SK-N-DZ (cell line): Measurements from ENCODE around the gene HIPK1. TPM values are rescaled to one million over a fixed set of nuclear protein-coding genes. Genes with fewer than 3 reads are reported as not detected.
A peak's percentile ranks its signal among the peaks of the same experiment; 100 is the strongest.

Source experiments
- DNase-seq: peaks from one replicate; pipeline ENCODE4 v3.0.0-alpha.2; 2015; ENCODE audit warnings: low spot score
- polyA plus RNA-seq, 2 experiments: library from polyadenylated mRNA; depleted of rRNA; stranded (reverse); fragments of >200 nt; gene quantifications; 2 replicates each; pipeline ENCODE4 v1.2.3, GENCODE V29; 2014

HIPK1 gene
- polyA plus RNA-seq (2014; cell fraction: cytosol; rRNA removed): 11.6 and 13.5 TPM in 2 replicates
- 15.4 and 21.5 TPM in 2 replicates for polyA plus RNA-seq (2014; cell fraction: nucleus; rRNA removed)

DNA sequence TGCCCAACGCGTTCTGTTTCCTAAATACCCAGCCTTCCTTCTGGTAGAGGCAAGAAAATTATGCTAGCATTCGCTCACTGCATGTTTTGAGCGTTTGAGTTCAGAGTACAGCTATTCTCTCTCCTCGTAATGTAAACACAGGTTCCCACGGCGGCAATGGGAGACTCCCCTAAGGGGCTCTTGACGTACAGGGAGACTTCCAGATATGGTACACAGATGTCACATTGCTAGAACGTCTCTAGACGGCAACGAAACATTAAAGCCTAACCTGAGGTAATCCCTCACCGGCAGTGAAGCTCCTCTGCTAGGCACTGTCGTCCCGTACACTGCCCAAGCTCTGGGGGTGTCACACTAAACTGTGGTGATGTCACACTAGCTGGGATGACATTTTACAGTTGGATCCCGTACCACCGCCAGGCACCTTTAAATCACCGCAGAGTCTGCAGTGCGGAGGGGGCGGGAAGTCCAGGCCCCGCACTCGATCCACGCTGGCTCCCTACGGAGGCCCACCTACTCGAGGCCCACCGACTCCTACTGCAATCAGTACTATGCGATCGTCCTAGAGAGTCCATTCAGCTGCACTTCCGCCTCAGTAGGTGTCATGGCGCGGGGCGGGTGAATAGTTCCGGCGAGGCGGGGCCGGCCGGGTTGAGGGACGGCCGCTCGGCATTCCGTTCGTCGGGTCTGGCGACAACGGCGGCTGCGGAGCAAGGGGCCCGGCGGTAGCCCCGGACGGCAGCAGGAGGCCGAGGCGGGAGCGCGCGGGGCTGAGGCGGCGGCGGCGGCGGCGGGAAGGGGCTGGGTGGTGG, at the start of gene HIPK1:
Gene HIPK1 (plus strand): TSS at position 384 of the 809 bp plus-strand sequence.
- peak; percentile 93 for DNase-seq

DNA sequence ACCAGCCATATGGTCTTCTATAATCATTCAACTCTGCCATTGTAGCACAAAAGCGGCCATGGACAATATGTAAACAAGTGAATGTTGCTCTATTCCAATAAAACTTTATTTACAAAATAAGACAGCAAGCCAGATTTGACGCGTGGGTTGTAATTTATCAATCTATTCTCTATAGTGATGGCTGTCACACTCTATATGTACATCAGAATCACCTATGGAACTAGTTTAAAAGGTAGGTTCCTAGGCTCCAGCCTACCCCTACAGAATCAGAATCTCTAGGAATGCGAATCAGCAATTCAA, 49.4 kb upstream of the HIPK1 start:
- no peak for DNase-seq

DNA sequence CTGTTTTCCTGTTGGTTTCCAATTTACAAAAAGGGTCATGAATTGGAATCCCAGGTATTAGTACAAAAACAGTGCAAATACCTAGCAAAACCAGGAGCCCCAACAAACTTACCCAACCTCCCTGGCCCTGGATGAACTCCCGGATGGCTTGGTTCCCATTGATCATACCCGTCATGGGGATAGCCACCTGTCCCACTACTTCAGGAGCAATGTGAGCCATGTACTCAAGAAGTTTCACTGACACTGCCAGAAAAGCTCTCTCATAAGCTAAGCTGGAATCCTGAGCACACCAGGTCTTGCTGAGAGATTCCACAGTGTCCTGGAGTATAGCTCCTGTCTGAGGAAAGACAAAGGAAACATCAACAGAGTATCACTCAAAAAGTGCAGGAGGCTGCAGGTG, 47.5 kb upstream of the HIPK1 start:
- DNase-seq: no peak

DNA sequence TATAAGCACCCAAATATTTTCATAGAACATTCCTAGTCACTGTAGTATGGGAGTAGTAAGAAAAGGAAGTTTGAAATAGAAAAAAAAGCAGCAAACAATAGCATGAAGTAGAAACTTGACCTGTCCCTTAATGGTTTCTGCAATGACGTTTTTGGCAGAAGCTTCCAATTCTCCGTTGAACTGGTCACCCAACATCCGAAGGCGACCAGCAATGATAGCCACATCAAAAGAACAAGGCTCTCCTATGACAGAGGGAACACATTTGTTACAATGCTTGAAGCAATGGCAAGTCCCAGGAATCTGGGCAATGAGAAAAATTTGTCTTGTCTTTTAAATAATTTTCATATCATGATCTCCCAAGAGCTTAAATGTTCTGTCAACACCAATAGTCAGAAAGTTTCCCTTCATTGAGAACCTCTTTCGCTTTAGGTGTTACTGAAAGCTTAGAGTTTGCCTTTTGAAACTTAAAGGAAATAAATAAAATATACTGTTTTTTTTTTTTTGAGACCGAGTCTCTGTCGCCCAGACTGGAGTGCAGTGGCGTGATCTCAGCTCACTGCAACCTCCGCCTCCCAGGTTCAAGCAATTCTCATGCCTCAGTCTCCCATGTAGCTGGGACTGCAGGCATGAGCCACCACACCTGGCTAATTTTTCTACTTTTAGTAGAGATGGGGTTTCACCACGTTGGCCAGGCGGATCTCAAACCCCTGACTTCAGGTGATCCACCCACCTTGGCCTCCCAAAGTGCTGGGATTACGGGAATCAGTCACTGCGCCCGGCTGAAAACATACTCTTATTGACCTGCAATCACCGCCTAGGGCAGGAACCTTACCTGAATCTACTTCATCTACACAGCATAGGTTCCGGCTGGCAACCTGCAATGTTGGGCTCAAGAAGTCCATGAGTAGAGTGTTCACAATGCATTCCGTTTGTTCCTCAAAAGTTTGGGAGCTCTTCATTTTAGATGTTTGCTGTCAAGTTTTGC, 42.4 kb upstream of the HIPK1 start:
- DNase-seq: no peak

DNA sequence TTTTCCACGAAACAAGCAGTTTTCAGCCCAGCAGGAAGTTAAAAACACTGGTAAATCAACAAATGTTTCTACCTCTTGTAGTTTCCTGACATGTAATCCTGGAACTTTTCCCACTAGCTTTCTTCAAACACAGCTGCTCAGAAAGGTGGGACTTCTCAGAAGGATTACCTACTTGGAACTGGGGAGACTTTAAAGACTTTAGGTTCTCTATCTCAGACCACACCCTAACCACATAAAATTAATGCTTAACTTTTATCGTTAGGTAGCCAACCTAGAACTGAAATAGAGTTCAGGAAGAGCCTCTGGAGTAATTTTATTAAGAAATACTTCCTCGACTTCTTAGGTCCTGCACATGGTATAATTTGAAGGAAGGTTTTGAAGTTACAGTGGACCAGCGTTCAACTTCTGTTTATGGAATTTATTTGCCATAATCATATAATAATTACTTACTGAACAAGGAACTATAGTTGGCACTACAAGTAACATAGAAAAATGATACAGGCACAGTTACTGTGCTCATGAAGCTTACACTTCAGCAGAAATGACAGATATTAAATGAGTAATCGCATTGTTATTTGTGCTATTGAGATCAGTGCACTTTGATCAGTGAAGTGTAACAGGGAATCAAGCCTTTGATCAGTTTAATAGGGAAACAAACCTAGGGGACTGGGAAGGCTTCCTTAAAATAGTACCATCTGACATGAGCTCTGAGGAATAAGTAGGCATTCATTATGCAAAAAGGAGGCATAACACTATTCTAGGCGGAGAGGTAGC, 41.5 kb upstream of the HIPK1 start, which contains the start of gene BCL2L15:
Gene BCL2L15 (minus strand): TSS at position 180 of the 774 bp plus-strand sequence. CDS start 206 bp downstream, outside the sequence.
- no peak for DNase-seq

DNA sequence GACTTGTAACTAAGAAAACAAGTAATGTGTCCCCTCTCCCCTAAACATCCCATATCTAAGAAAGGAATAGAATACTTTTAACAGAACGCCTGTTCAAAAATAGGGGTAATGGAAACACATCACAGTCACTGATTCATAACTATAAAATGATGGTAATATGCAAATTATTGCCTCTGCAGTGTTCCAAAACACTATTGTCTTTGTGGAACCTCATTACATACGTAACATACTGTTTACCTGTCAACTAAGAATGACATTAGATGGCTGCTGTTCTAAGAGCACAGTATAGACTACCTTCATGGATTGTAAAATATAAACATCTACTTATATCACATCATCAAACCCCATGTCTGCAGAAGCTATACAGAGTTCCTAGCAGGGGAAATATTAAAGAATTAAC, 38.3 kb upstream of the HIPK1 start:
- DNase-seq: no peak

DNA sequence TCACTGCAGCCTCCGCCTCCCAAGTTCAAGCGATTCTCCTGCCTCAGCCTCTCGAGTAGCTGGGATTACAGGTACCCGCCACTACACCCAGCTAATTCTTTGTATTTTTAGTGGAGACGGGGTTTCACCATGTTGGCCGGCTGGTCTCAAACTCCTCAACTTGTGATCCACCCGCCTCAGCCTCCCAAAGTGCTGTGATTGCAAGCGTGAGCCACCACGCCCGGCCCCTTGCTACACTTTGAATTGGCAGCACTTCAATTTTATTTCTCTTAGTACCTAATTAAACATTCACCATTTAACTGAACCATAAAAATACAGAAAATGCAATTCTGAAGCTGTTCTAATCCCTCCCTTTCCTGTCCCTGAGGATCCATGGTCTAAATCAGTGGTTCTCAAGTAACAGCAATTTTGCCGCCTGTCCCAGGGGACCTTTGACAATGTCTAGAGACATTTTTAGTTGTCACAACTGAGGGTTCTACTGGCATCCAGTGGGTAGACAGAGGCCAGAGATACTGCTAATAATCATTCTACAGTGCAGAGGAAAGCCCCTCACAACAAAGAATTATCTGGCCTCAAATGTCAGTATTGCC, 37.4 kb upstream of the HIPK1 start:
- no peak for DNase-seq

DNA sequence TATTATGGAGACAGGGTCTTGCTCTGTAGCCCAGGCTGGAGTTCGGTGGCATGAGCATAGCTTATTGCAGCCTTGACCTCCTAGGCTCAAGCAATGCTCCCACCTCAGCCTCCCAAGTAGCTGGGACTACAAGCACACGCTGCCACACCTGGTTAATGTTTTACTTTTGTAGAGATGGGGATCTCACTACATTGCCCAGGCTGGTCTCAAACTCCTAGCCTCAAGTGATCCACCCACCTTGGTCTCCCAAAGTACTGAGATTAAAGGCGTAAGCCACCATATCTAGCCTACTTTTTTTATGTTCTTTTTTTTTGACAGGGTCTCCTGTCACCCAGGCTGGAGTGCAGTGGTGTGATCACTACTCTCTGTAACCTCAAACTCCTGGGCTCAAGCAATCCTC, 35.9 kb upstream of the HIPK1 start:
- no peak for DNase-seq

DNA sequence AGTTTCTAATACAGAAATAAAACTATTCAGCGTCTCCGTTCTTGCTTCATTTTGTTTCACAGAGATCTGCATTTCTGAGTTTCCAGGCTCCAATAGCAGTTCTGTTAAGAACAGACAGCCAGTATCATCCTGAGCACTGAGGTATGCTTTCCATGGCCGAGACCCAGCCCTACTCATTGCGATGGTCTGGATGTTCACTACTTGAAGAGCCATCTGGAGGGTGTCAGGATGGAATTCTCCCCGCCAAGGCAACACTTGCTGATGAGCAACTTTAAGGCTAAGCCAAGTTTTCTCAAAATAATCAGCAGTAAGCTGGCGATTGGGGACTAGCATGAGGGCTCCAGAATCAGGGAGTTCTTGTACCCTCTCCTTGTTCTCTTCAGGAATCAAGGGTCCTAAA, 34.0 kb upstream of the HIPK1 start:
- DNase-seq: no peak

DNA sequence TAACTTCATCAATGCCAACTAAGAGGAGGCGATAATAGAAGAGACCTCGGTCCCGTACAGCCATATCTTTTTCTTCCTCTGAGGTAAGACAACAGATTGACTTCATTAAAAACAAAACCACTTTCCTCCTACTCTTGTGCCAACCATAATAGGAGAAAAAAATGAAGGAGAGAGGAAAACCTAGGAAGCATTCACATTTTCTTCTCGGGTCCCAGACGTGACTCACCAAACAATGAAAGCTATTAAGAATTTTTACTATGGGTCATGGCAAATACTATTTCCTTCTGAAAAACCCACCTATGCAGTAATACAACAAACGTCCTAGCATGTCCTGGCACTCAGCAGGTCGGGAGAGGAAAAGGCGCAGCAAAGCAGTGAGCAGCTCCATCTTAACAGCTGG, 33.2 kb upstream of the HIPK1 start:
- no peak for DNase-seq

DNA sequence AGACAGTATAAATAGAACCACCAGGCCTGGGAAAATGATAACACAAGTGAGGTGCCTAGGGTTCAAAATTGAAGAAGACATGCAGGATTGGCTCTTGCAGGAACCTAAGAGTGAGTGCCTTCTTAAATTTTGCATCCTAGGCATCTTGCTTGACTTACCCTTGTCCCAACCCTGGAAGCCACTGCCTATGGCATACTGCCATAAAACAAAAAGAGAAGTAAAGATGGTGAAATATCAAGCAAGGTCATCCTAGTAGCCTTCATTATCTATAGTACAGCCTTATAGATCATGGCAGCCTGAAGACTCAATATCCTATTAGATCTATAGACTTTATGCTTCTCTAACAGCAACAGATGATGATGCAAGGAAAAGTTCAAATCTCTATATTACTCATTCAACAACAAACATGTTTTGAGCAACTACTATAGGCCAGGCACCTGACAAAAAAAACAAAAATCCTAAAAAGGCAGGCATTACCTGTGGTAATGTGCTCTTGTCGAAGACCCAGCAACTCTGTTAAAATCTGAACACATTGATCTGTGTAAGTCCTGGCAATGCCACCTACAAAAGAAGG, 30.8 kb upstream of the HIPK1 start:
- no peak for DNase-seq

DNA sequence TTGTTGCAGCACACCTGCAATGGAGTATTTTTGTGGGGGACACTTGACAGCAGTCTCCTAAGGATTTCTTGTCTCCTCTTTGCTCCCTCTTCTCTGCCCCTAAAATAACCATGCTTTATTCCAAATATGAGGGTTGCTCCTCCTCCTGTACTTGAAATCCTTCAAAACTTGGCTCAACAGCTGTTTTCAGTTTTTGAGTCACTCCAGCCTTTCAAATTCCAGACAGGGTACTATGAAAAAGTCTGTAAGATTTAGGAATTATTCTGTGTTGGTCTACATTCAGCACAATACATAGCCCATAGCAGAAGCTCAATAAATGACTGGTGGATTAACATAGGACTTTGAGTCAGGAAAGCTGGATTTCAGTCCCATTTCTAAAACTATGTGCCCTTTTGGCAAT, 30.0 kb upstream of the HIPK1 start:
- DNase-seq: no peak

DNA sequence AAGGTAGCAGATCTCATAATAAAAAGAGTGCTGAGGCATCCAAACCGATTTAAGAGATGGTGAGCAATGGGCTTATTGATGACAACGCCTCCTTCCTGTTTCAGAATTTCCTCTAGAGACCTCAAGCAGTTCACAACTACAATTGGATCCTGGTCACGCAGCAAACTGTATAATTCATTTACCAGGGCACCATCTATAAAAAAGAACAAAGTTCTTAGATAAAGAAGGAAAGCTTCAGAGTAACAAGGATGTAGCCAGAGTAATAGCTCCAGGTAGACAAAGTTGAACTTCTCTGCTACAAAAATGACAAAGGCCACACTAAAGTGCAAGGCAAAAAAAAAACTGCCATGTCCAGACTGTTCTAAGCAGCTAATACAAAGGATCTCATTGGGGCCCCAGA, 27.9 kb upstream of the HIPK1 start:
- DNase-seq: no peak

DNA sequence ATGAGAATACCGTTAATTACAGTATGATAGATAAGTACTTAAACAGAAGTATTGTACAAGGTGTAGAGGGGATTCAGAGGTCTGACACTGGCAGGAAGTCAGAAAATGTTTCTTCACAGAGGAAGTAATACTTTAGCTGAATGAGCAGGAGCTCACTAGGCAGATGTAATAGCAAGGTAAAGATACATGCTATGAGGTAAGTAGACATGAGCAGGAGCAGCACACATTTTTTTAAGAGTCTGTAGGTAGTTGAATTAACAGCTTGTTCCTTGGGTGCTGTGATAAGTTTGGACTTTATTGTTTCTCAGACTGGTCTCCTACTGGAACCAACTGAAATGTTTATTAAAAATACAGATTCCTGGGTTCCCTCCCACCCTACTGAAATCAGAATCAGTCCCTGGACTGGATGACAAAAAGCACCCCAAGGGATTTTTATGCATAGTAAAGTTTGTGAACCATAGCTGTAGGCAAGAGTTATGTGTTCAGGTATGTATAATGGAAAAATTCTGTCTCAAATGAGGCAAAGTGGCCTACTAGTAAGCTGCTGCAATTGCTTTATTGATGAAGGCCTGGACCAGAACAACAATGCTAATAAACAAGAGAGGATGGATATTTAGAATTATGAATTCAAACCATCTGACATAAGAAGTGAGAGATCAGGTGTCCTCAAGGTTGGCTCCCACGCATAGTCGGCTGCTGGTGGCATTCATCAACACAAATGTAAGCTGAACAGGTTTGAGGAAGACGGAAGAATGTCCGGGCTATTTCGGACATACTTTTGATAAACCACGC, 25.4 kb upstream of the HIPK1 start:
- DNase-seq: peak; percentile 4

DNA sequence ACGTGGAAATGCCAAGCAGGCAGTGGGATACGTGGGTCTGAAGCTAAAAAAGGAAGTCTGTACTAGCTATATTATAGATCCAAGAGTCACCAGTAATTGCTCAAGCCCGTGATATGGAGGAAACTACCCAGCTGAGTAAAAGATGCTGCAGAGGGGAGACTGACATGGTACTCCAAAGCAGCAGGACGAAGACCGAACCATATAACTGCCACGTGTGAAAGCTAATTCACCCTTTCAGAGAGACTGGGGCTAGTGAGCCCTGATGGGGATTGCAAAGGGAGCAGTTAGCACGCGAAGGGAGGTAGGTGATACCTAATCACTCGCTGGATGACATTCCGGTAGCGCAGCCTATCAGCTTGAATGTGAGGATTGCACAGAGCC, 24.8 kb upstream of the HIPK1 start:
- no peak for DNase-seq

DNA sequence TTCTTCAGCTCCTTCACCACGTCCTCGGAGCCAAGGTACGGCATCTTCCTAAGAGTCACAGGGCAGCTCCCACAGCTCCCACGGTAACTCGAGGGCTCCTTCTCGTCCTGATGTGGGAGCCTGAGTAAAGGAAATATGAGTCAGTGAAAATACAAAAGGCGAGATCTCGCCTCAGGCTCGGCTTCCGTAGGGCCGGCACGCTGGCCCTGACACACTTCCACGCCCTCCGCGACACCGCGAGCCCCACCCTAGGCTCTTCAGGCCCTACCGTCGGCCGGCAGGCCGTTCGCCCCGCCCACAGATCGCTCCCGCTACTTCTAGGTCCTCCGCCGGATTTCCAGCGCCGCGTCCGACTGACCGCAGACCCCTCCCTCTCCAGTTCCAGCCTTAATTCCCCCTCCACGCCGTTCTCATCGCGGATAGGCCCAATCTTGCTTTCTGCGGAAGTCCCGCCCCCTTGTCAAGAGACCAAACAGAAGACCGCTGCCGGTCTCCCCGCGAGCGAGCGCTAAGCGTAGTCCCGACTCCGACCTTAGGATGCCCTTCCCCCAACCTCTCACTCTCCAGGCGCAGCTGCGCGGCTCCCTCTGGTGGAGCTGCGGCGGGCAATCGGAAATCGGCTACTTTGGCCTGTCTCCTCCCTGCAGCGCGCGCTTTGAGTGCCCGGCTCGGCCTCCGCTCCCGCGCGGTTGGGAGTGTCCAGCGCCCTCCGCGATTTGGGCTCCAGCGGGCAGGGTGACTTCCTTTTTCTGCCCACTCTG, 24.3 kb upstream of the HIPK1 start, which contains the start of the genes AP4B1 and DCLRE1B:
Gene AP4B1 (minus strand): TSS at position 126 of the 761 bp plus-strand sequence. CDS start 82 bp downstream, at position 44.
Gene DCLRE1B (plus strand): TSS at position 653 of the 761 bp plus-strand sequence. CDS start 261 bp downstream, outside the sequence.
- peak; percentile 100 for DNase-seq

DNA sequence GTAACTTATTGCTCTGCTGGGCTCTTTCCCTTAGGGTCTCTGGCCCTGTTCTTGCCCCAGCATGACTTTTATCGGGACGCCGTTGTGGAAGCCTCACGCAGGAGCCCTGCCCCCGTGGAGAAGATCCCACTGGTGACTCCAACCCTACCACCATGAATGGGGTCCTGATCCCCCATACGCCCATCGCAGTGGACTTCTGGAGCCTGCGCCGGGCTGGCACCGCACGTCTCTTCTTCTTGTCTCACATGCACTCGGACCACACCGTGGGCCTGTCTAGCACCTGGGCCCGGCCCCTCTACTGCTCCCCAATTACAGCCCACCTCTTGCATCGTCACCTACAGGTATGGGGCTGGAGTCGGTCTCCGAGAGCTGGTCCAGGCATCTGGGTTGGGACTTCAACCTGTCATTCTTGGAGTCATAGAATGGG, 23.7 kb upstream of the HIPK1 start:
- no peak for DNase-seq

DNA sequence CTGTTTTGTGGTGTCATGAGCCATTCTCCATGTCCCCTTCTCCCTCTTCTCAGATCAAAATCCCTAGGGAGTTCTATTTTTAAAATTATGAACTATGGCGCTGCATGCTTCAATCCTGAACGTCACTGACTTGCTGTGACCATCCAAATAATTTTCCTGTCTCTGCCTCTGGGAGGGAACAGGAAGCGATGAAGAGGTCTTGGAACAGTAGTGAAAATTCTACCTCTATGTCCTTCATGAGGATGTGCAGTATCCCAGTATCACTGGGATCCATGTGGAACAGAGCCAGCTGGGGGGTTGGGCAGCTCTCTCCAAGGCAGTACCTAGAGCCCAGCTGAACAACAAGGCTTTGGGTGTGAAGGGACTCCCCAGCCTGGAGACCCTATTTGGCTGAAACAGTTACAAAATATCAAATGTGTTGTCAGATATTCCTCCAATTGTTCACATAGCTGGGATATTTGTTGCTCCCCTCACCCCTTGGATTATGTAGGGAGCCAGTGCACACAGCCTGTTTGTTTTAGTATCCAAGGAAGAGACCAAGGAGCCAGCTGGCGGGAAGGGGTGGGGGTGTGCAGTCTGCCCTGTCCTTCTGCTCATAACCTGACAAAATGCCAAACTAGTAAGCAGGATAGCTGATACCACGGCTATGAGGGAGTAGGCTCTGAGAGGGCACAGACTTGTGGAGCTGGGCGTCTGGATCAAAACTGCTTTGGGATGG, 16.4 kb upstream of the HIPK1 start:
- no peak for DNase-seq
